K562 (cell line): Measurements from ENCODE around the gene PI4K2B. TPM values are rescaled to one million over a fixed set of nuclear protein-coding genes. Genes with fewer than 3 reads are reported as not detected.

Experiments
- CTCF ChIP-seq, 3 experiments: IDR thresholded peaks in 2 of 3; conservative IDR thresholded peaks in 1 of 3; 2 replicates each; pipeline ENCODE4 v1.5.1; 2011 to 2012; ENCODE audit warnings: low read length in 3 of 3, mild to moderate bottlenecking in 3 of 3, control low read depth in 2 of 3, improper control_type of control experiment in 1 of 3, inconsistent platforms in 1 of 3, low read depth in 1 of 3, mixed read lengths in 1 of 3, moderate library complexity in 1 of 3; ENCODE audit not compliant: insufficient read depth in 2 of 3
- ESRRB ChIP-seq: fragments of 250-450 bp; sonication (Bioruptor Pico); IDR thresholded peaks from 2 replicates; pipeline ENCODE4 v1.5.0; 2020; ENCODE audit warnings: mild to moderate bottlenecking, moderate library complexity, borderline replicate concordance
- GTF2A2 ChIP-seq: IDR thresholded peaks from 2 replicates; pipeline ENCODE4 v1.6.1; 2016; ENCODE audit warnings: mild to moderate bottlenecking, missing genetic modification characterization, missing compliant biosample characterization
- ILF3 ChIP-seq: fragments of 450-650 bp; IDR thresholded peaks from 2 replicates; pipeline ENCODE4 v1.6.1; 2018; ENCODE audit warnings: antibody characterized with exemption, mild to moderate bottlenecking, moderate library complexity, borderline replicate concordance
- MAFF ChIP-seq: IDR thresholded peaks from 2 replicates; pipeline ENCODE4 v1.6.1; 2012; ENCODE audit warnings: low read length, improper control_type of control experiment
- MNT ChIP-seq, 2 experiments: fragments of 450-650 bp; conservative IDR thresholded peaks; 2 replicates each; pipeline ENCODE4 v1.6.1; 2017; ENCODE audit warnings: mild to moderate bottlenecking in 2 of 2, moderate library complexity in 2 of 2
- MYC ChIP-seq, 2 experiments: fragments of 250-450 bp in 1 of 2; sonication (Bioruptor Pico) in 1 of 2; IDR thresholded peaks; 2 replicates each; pipeline versions ENCODE4 v1.5.1 to v1.6.1; 2012 to 2021; ENCODE audit warnings: low read depth in 2 of 2, borderline replicate concordance in 1 of 2, improper control_type of control experiment in 1 of 2, low read length in 1 of 2, mild to moderate bottlenecking in 1 of 2, moderate library complexity in 1 of 2
- RBM15 ChIP-seq: fragments of 200-400 bp; formaldehyde crosslinking; IDR thresholded peaks from 2 replicates; pipeline ENCODE4 v1.6.1; 2018; ENCODE audit warnings: mild to moderate bottlenecking, low read length, moderate library complexity; ENCODE audit not compliant: insufficient read depth
- RBM17 ChIP-seq: fragments of 200-400 bp; formaldehyde crosslinking; IDR thresholded peaks from 2 replicates; pipeline ENCODE4 v1.6.1; 2017; ENCODE audit warnings: low read depth, mild to moderate bottlenecking, low read length, borderline replicate concordance
- RFX7 ChIP-seq: fragments of 250-450 bp; sonication (Bioruptor Pico); IDR thresholded peaks from 2 replicates; pipeline ENCODE4 v1.5.1; 2021; ENCODE audit warnings: mild to moderate bottlenecking
- TEAD1 ChIP-seq, 2 experiments: fragments of 450-650 bp in 1 of 2; sonication (generic) in 1 of 2; formaldehyde crosslinking; IDR thresholded peaks; 2 replicates each; pipeline versions ENCODE4 v1.4.0 to v1.8.0; 2020 to 2022; ENCODE audit warnings: mild to moderate bottlenecking in 2 of 2, missing genetic modification reagents in 1 of 2
- ZFPM2 ChIP-seq: fragments of 250-450 bp; sonication (Bioruptor Pico); IDR thresholded peaks from 2 replicates; pipeline ENCODE4 v1.5.1; 2022; ENCODE audit warnings: mild to moderate bottlenecking
- ZNF347 ChIP-seq: fragments of 450-650 bp; formaldehyde crosslinking; IDR thresholded peaks from 2 replicates; pipeline ENCODE4 v1.4.0; 2020; ENCODE audit warnings: low read depth, mild to moderate bottlenecking, moderate library complexity
- ZNF449 ChIP-seq: fragments of 250-450 bp; sonication (Bioruptor Pico); IDR thresholded peaks from 2 replicates; pipeline ENCODE4 v1.8.0; 2022; ENCODE audit warnings: moderate library complexity, mild to moderate bottlenecking, inconsistent platforms
- ZNF57 ChIP-seq: fragments of 450-650 bp; formaldehyde crosslinking; IDR thresholded peaks from 2 replicates; pipeline ENCODE4 v1.4.0; 2020; ENCODE audit warnings: mild to moderate bottlenecking, moderate library complexity
- polyA plus RNA-seq, 8 experiments: library from polyadenylated mRNA; depleted of rRNA in 4 of 8; stranded (reverse) in 5 of 8; unstranded in 3 of 8; fragments of >200 nt; fragmentation: Nextera tagmentation in 2 of 8; fragmentation: Illumina TruSeq in 1 of 8; extraction: Ambion mirVana in 2 of 8; extraction: Trizol in 1 of 8; gene quantifications; 2 replicates each; pipeline versions ENCODE4 v1.2.1 to v1.2.3, GENCODE V29; 2011 to 2014; ENCODE audit warnings: inconsistent platforms in 1 of 8, missing spikeins in 1 of 8
- total RNA-seq, 7 experiments: library from RNA; depleted of rRNA in 6 of 7; stranded (reverse); fragments of >200 nt in 6 of 7; fragmentation: Illumina TruSeq in 2 of 7; extraction: Trizol in 2 of 7; gene quantifications; 2 replicates each; pipeline versions ENCODE4 v1.2.1 to v1.2.3, GENCODE V29; 2011 to 2021; ENCODE audit warnings: low replicate concordance in 1 of 7
- TF ChIP-seq, protein P1 (sequence below): fragments of 450-650 bp; IDR thresholded peaks from 2 replicates; pipeline ENCODE4 v1.7.1; 2018; ENCODE audit warnings: mild to moderate bottlenecking, low read depth; ENCODE audit not compliant: partially characterized antibody
- TF ChIP-seq, protein P2 (sequence below): fragments of 450-650 bp; formaldehyde crosslinking; IDR thresholded peaks from 2 replicates; pipeline ENCODE4 v1.4.0; 2020; ENCODE audit warnings: mild to moderate bottlenecking, moderate library complexity

PI4K2B gene
- total and polyA plus RNA-seq, 9 of the 15 experiments (the other 6 are each of a cell fraction or from before 2014, with no cell fraction given): 4.5 to 21.4 (median 16.5) TPM

GRCh38 chr4:25312496-25313200 is 78.8 kb downstream of the PI4K2B start, which contains the start of gene ZCCHC4 (continued):
- TF ChIP-seq, protein P1, sequence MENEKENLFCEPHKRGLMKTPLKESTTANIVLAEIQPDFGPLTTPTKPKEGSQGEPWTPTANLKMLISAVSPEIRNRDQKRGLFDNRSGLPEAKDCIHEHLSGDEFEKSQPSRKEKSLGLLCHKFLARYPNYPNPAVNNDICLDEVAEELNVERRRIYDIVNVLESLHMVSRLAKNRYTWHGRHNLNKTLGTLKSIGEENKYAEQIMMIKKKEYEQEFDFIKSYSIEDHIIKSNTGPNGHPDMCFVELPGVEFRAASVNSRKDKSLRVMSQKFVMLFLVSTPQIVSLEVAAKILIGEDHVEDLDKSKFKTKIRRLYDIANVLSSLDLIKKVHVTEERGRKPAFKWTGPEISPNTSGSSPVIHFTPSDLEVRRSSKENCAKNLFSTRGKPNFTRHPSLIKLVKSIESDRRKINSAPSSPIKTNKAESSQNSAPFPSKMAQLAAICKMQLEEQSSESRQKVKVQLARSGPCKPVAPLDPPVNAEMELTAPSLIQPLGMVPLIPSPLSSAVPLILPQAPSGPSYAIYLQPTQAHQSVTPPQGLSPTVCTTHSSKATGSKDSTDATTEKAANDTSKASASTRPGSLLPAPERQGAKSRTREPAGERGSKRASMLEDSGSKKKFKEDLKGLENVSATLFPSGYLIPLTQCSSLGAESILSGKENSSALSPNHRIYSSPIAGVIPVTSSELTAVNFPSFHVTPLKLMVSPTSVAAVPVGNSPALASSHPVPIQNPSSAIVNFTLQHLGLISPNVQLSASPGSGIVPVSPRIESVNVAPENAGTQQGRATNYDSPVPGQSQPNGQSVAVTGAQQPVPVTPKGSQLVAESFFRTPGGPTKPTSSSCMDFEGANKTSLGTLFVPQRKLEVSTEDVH: no peak
- TF ChIP-seq MNT (conservative IDR thresholded peaks at IDR 0.05) (peak; percentile 81 to 86), CTCF (IDR thresholded peaks at IDR 0.05 in 2 of 3, conservative IDR thresholded peaks at IDR 0.05 in 1 of 3; ENCODE audit: insufficient read depth in 2 of 3, low read depth in 1 of 3, low read length in 3 of 3) (peak; percentile 99), RFX7 (CRISPR knock-in tag) (no peak), ILF3 (0 out of 2 replicates have a peak, but pooled peaks have one; percentile 45), TEAD1 (CRISPR knock-in tag; IDR thresholded peaks at IDR 0.05) (peak; percentile 95 to 96), RBM17 (no peak), MAFF (no peak), ESRRB (CRISPR knock-in tag) (no peak), RBM15 (no peak), ZNF347 (no peak), ZFPM2 (CRISPR knock-in tag) (no peak), ZNF57 (no peak), ZNF449 (CRISPR knock-in tag) (no peak), MYC (IDR thresholded peaks at IDR 0.05; ENCODE audit: low read depth, low read length) (peak; percentile 88), MYC (CRISPR knock-in tag; IDR thresholded peaks at IDR 0.05; ENCODE audit: borderline replicate concordance, low read depth) (no peak), GTF2A2 (no peak)
- TF ChIP-seq, protein P2, sequence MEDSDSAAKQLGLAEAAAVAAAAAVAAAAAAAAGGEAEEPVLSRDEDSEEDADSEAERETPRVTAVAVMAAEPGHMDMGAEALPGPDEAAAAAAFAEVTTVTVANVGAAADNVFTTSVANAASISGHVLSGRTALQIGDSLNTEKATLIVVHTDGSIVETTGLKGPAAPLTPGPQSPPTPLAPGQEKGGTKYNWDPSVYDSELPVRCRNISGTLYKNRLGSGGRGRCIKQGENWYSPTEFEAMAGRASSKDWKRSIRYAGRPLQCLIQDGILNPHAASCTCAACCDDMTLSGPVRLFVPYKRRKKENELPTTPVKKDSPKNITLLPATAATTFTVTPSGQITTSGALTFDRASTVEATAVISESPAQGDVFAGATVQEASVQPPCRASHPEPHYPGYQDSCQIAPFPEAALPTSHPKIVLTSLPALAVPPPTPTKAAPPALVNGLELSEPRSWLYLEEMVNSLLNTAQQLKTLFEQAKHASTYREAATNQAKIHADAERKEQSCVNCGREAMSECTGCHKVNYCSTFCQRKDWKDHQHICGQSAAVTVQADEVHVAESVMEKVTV: no peak
